PFSK-1 (cell line): ENCODE data around the gene ARSG.

ENCODE experiments used
- FOXP2 ChIP-seq: optimal IDR thresholded peaks from 2 replicates; pipeline ENCODE3; 2011; ENCODE audit warnings: borderline replicate concordance, control low read depth, inconsistent platforms; ENCODE audit not compliant: insufficient read depth; ENCODE audit errors: extremely low read length, extremely low read depth
- POLR2AphosphoS5 ChIP-seq: IDR thresholded peaks from 2 replicates; pipeline ENCODE4 v1.6.1; 2012; ENCODE audit warnings: low read depth, mild to moderate bottlenecking, control low read depth, low read length, moderate library complexity
- SIN3A ChIP-seq: IDR thresholded peaks from 2 replicates; pipeline ENCODE4 v1.6.1; 2012; ENCODE audit warnings: mild to moderate bottlenecking, low read length, moderate library complexity, borderline replicate concordance; ENCODE audit not compliant: insufficient read depth
- TAF1 ChIP-seq: IDR thresholded peaks from 2 replicates; pipeline ENCODE4 v1.6.1; 2012; ENCODE audit warnings: low read length, control low read depth, borderline replicate concordance; ENCODE audit not compliant: insufficient read depth
- TF ChIP-seq, protein P1 (sequence below), 2 experiments: IDR thresholded peaks; 2 replicates each; pipeline versions ENCODE4 v1.6.1 to v1.8.0; 2011 to 2012; ENCODE audit warnings: low read depth in 2 of 2, low read length in 2 of 2, control low read depth in 1 of 2, inconsistent platforms in 1 of 2, mild to moderate bottlenecking in 1 of 2, moderate library complexity in 1 of 2; ENCODE audit not compliant: insufficient read depth in 1 of 2

The ARSG gene

DNA sequence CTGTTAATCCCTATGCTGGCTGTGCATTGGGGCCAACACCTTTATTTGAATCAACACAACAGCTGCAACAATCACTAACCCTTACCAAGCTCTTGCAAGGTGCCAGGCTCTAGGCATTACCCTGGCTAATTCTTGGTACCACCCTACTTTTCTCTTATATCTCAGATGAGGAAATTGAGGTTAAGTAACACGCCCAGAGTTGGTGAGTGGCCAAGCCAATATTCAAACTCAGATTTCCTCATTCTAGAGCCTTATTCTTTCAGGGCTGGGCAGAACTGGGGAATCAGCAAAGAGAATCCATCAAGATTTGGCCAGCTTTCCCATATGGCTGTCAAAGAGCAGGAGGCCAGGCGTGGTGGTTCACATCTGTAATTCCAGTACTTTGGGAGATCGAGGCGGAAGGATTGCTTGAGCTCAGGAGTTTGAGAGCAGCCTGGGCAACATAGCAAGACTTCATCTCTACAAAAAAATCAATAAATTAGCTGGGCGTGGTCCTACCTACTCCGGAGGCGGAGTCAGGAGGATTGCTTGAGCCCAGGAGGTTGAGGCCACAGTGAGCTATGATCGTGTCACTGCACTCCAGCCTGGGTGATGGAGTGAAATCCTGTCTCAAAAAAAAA lies 23.7 kb downstream of the ARSG start:
- no peak for TF ChIP-seq TAF1
- TF ChIP-seq SIN3A: no peak
- TF ChIP-seq, protein P1, sequence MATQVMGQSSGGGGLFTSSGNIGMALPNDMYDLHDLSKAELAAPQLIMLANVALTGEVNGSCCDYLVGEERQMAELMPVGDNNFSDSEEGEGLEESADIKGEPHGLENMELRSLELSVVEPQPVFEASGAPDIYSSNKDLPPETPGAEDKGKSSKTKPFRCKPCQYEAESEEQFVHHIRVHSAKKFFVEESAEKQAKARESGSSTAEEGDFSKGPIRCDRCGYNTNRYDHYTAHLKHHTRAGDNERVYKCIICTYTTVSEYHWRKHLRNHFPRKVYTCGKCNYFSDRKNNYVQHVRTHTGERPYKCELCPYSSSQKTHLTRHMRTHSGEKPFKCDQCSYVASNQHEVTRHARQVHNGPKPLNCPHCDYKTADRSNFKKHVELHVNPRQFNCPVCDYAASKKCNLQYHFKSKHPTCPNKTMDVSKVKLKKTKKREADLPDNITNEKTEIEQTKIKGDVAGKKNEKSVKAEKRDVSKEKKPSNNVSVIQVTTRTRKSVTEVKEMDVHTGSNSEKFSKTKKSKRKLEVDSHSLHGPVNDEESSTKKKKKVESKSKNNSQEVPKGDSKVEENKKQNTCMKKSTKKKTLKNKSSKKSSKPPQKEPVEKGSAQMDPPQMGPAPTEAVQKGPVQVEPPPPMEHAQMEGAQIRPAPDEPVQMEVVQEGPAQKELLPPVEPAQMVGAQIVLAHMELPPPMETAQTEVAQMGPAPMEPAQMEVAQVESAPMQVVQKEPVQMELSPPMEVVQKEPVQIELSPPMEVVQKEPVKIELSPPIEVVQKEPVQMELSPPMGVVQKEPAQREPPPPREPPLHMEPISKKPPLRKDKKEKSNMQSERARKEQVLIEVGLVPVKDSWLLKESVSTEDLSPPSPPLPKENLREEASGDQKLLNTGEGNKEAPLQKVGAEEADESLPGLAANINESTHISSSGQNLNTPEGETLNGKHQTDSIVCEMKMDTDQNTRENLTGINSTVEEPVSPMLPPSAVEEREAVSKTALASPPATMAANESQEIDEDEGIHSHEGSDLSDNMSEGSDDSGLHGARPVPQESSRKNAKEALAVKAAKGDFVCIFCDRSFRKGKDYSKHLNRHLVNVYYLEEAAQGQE (IDR thresholded peaks at IDR 0.05; ENCODE audit: insufficient read depth in 1 of 2, low read depth in 2 of 2, low read length in 2 of 2): no peak
- TF ChIP-seq FOXP2: no peak
- TF ChIP-seq POLR2AphosphoS5: no peak

DNA sequence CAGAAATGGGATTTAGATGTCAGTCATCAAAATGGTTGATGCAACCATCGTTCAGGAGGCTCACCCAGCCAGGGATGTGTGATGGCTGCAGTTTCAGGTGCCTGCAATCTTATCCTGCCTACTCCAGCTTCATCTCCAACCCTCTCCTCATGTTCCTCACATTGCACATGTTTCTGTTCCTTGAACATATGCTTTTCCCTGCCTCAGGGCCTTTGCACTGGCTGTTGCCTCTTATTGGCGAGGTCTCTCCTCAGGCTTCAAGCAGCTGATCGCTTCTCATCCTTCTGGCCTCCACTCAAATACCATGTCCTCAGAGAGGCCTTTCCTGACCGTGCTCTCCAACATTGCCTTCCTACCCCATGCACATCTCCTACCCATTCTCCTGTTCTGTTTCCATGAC lies 24.6 kb downstream of the ARSG start:
- TF ChIP-seq FOXP2 (no peak), TAF1 (no peak), SIN3A (no peak), POLR2AphosphoS5 (no peak)
- TF ChIP-seq, protein P1 (IDR thresholded peaks at IDR 0.05; ENCODE audit: insufficient read depth in 1 of 2, low read depth in 2 of 2, low read length in 2 of 2): no peak

DNA sequence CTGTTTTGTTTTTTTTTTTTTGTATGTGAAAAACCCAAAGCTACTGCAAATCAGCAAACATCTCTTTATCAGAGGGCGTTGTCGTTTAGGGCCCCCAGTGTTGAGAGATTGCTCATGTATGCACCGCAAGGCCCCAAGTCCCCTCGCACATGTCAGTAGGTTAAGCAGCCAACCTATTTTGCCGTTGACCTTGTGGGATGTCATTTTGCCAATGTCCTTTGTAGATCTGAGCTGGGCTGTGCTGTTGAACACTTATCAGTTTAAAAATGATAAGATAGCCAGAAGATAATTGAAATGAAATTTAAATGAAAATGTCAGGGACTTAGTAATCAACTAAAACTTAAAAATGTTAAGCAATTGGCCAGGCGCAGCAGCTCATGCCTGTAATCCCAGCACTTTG lies 26.2 kb downstream of the ARSG start:
- TF ChIP-seq, protein P1 (IDR thresholded peaks at IDR 0.05; ENCODE audit: insufficient read depth in 1 of 2, low read depth in 2 of 2, low read length in 2 of 2): no peak
- no peak for TF ChIP-seq FOXP2
- TF ChIP-seq TAF1: no peak
- TF ChIP-seq POLR2AphosphoS5: no peak
- no peak for TF ChIP-seq SIN3A

DNA sequence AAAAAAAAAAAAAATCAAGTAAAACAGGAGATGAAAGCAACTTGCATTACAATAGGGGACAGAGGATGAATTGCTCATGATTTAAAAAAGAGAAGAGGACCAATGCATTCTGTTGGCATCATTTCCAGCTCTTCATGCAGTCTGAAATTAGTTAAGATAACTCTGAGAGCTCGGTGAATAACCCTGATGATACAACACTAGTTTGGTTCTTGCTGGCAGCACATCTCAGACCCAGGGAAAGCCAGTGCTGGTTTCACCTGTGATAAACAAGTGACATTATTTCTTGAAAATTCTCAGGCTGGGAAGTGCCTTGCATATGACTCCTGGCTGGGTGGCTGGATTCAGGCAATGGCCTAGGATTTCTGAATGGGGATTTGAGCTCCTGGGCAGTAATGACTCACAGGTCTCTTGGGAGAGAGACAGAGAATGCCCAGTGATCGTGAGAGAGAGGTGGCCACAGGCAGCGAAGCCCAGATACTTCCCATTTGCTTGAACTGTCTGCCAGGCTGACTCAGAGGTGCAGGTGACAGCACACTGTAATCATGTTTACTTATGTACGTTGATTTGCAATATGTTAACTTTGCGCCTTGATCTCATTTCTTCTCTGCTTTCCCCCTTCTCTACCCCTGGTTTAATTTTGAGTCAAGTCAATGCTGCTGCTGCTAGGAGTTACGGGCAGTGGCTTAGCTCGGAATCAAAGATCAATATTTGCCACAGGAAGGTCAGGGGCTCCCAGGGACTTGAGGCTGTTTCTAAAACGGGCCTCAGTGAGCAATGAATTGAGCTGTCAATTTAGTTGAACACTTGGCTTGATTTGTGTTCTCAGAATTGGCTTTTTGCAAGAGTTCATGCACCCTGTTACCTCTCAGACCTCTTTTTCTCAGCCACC lies 27.1 kb downstream of the ARSG start:
- TF ChIP-seq TAF1: no peak
- no peak for TF ChIP-seq POLR2AphosphoS5
- TF ChIP-seq FOXP2: no peak
- no peak for TF ChIP-seq SIN3A
- TF ChIP-seq, protein P1 (IDR thresholded peaks at IDR 0.05; ENCODE audit: insufficient read depth in 1 of 2, low read depth in 2 of 2, low read length in 2 of 2): no peak
